ENCODE results near the gene PNRC2. TPM values are rescaled to one million over a fixed set of nuclear protein-coding genes. Genes with fewer than 3 reads are reported as not detected.

PNRC2 gene
- total RNA-seq, 4 donors from 2014 or later: 65.0 to 84.6 (median 80.0) TPM

DNA sequence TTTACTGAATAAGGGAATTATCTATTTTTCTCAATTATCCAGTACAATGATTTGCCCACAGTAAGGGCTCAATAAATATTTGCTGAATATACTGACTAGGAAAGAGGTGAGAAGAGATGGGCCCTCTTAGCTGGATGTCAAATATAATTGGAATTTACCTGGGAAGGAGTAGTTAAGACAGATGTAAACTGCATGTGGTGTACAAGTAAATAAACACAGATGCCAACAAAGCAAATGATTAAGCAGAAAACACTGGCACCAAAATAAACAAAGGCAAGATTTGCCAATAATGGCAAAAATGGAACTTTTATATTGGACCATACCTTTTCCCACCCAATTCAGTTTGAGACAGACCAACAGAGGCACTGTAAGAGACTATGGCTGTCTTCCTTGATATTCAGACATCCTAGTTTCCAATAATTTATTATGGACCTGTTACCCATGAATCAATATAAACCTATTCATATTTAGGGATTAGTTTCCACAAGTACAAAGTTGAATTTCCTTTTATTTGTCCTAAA lies 7.4 kb downstream of the PNRC2 start:
- intact Hi-C loops (cut with DNase I; ENCODE audit: low total_unique reads): no loop called here
- no peak overlapping the region for H3K4me3 ChIP-seq (ENCODE audit: low read depth, poor library complexity, severe bottlenecking)
- DNase-seq (ENCODE audit: low spot score in 2 of 2): no peak
- TF ChIP-seq, protein P1, sequence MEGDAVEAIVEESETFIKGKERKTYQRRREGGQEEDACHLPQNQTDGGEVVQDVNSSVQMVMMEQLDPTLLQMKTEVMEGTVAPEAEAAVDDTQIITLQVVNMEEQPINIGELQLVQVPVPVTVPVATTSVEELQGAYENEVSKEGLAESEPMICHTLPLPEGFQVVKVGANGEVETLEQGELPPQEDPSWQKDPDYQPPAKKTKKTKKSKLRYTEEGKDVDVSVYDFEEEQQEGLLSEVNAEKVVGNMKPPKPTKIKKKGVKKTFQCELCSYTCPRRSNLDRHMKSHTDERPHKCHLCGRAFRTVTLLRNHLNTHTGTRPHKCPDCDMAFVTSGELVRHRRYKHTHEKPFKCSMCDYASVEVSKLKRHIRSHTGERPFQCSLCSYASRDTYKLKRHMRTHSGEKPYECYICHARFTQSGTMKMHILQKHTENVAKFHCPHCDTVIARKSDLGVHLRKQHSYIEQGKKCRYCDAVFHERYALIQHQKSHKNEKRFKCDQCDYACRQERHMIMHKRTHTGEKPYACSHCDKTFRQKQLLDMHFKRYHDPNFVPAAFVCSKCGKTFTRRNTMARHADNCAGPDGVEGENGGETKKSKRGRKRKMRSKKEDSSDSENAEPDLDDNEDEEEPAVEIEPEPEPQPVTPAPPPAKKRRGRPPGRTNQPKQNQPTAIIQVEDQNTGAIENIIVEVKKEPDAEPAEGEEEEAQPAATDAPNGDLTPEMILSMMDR (IDR thresholded peaks at IDR 0.05): no peak
- TF ChIP-seq POLR2A (IDR thresholded peaks at IDR 0.05): no peak

- DNase-seq (ENCODE audit: low spot score in 2 of 2): no peak
- TF ChIP-seq, protein P1 (IDR thresholded peaks at IDR 0.05): no peak
- no peak for TF ChIP-seq POLR2A (IDR thresholded peaks at IDR 0.05)
- WGBS, 2 donors: 73 to 78% methylated on average over 2 of the region's 2 CpGs
- no peak overlapping the region for H3K4me3 ChIP-seq (ENCODE audit: low read depth, poor library complexity, severe bottlenecking)
- intact Hi-C loops (cut with DNase I; ENCODE audit: low total_unique reads): no loop called here
Observed at GRCh38 chr1:23967871-23968270, 8.2 kb downstream of the PNRC2 start.

DNA sequence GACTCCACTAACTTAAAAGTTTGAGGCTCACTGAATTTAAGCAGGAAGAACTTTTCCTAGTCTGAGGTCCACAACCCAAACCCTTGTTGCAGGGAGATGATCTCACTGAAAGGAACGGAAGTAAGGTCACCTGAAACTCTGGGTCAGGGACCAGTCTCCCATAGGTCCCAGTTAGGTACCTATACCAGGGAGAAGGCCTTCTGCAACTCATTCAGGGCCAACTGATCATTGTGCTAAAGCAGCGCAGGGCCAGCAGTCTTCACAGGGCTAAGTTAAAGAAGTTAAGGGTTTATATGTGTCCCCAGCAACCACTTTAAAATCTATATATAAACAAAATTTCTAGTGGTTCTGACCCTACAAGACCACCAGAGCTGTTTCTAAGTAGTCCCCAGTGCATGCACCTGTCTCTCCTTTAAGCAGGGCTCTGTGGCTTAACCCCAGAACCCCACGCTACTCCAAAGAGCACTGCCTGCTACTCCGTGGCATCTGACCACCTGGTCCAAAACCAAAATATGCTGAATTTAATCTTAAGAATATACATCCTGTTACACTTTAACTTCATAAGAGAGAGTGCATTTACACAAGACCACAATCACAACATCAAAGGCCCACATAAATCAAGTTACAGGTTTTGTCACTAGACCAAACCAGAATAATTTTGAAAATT lies 17.7 kb downstream of the PNRC2 start:
- 51 to 59% methylated on average over 4 of the region's 4 CpGs for WGBS, 2 donors
- DNase-seq (ENCODE audit: low spot score in 2 of 2): no peak
- H3K4me3 ChIP-seq (ENCODE audit: low read depth, poor library complexity, severe bottlenecking): no peak overlapping the region
- intact Hi-C loops (cut with DNase I; ENCODE audit: low total_unique reads): no loop called here
- no peak for TF ChIP-seq POLR2A (IDR thresholded peaks at IDR 0.05)
- TF ChIP-seq, protein P1 (IDR thresholded peaks at IDR 0.05): no peak

- H3K4me3 ChIP-seq (ENCODE audit: low read depth, poor library complexity, severe bottlenecking): no peak overlapping the region
- WGBS, 2 donors: 66 to 76% methylated on average over 1 of the region's 1 CpG
- intact Hi-C loops (cut with DNase I; ENCODE audit: low total_unique reads): no loop called here
- no peak for DNase-seq (ENCODE audit: low spot score in 2 of 2)
- TF ChIP-seq POLR2A (IDR thresholded peaks at IDR 0.05): no peak
- TF ChIP-seq, protein P1 (IDR thresholded peaks at IDR 0.05): no peak
Observed at GRCh38 chr1:23977854-23978191, 18.2 kb downstream of the PNRC2 start.

DNA sequence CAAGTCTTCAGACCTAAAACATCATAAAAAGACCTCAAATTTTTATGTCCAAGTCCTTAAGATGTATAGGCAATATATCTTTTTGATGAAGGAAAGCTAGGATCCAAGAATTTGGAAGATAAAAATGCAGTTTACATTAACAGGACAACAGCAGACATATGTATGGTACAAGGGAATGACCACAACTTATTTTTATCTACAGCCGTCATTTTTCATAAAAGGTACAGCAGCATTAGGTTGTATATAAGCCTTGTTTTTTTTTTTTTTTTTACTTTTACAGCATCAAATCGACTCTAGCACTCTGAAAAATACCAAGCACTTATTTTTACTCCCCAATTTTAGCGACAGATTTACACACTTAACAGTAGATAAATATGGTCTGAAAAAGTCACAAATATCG lies 19.2 kb downstream of the PNRC2 start:
- TF ChIP-seq, protein P1 (IDR thresholded peaks at IDR 0.05): no peak
- TF ChIP-seq POLR2A (IDR thresholded peaks at IDR 0.05): no peak
- intact Hi-C loops (cut with DNase I; ENCODE audit: low total_unique reads): no loop called here
- H3K4me3 ChIP-seq (ENCODE audit: low read depth, poor library complexity, severe bottlenecking): no peak overlapping the region
- DNase-seq (ENCODE audit: low spot score in 2 of 2): no peak
- WGBS, 2 donors: 3% methylated on average over 4 of the region's 4 CpGs

DNA sequence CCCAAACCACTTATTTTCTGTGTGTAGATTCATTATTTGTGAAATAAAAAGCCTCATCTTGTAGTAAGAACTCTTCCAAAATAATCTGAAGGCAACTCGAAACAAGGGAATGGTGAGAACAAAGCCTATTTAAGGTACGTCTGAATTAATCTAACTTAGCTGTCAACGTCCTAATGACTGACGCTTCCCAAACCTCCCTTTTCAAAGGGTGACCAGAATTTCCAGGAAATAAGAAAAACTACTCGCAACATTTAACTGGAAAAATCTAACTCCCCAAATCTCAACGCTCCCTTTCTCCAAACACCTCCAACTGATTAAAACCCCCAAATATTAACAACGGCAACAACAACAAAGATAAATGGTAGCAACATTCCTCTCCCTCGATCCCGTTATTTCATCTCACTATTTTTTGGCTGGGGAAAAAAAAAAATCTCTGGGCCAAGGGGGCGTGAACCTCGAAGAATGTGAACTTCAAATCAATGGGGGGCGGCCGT lies 19.8 kb downstream of the PNRC2 start:
- H3K4me3 ChIP-seq (ENCODE audit: low read depth, poor library complexity, severe bottlenecking): peak overlapping the region; percentile 85
- WGBS, 2 donors: 0% methylated on average over 13 of the region's 13 CpGs
- intact Hi-C loops (cut with DNase I; ENCODE audit: low total_unique reads): no loop called here
- DNase-seq (ENCODE audit: low spot score in 2 of 2): no peak
- TF ChIP-seq, protein P1 (IDR thresholded peaks at IDR 0.05): no peak
- no peak for TF ChIP-seq POLR2A (IDR thresholded peaks at IDR 0.05)

All from lower leg skin (tissue), 4 donors.